HEK293 (cell line): Measurements from ENCODE around the gene CUL7.

ENCODE experiments used
- FEZF1 ChIP-seq: fragments of 450-650 bp; formaldehyde crosslinking; IDR thresholded peaks from 2 replicates; pipeline ENCODE4 v1.5.1; 2016; ENCODE audit warnings: missing biosample characterization, missing genetic modification characterization
- HOXC10 ChIP-seq: sonication (generic); formaldehyde crosslinking; IDR thresholded peaks from 2 replicates; pipeline ENCODE4 v1.8.1; 2023; ENCODE audit warnings: mild to moderate bottlenecking, missing genetic modification reagents
- HOXD13 ChIP-seq: sonication (generic); formaldehyde crosslinking; IDR thresholded peaks from 2 replicates; pipeline ENCODE4 v1.8.0; 2022; ENCODE audit warnings: missing genetic modification reagents, borderline replicate concordance
- KLF7 ChIP-seq: fragments of 450-650 bp; formaldehyde crosslinking; IDR thresholded peaks from 2 replicates; pipeline ENCODE4 v1.5.1; 2016; ENCODE audit warnings: missing biosample characterization, missing genetic modification characterization, borderline replicate concordance
- SP7 ChIP-seq: fragments of 450-650 bp; formaldehyde crosslinking; IDR thresholded peaks from 2 replicates; pipeline ENCODE4 v1.5.1; 2016; ENCODE audit warnings: missing biosample characterization, missing genetic modification characterization
- TSHZ1 ChIP-seq: fragments of 450-650 bp; formaldehyde crosslinking; IDR thresholded peaks from 2 replicates; pipeline ENCODE4 v1.5.1; 2016; ENCODE audit warnings: missing biosample characterization, missing genetic modification characterization, borderline replicate concordance
- WT1 ChIP-seq: fragments of 450-650 bp; formaldehyde crosslinking; IDR thresholded peaks from 2 replicates; pipeline ENCODE4 v1.5.1; 2016; ENCODE audit warnings: missing biosample characterization, missing genetic modification characterization
- ZBTB1 ChIP-seq: fragments of 450-650 bp; formaldehyde crosslinking; IDR thresholded peaks from 2 replicates; pipeline ENCODE4 v1.5.1; 2016; ENCODE audit warnings: missing biosample characterization, missing genetic modification characterization
- ZBTB20 ChIP-seq: fragments of 450-650 bp; formaldehyde crosslinking; IDR thresholded peaks from 2 replicates; pipeline ENCODE4 v1.5.1; 2016; ENCODE audit warnings: missing biosample characterization, missing genetic modification characterization
- ZNF133 ChIP-seq: fragments of 450-650 bp; formaldehyde crosslinking; IDR thresholded peaks from 2 replicates; pipeline ENCODE4 v1.5.1; 2016; ENCODE audit warnings: missing biosample characterization, missing genetic modification characterization
- ZNF155 ChIP-seq: fragments of 450-650 bp; formaldehyde crosslinking; IDR thresholded peaks from 2 replicates; pipeline ENCODE4 v1.5.1; 2016; ENCODE audit warnings: missing biosample characterization, missing genetic modification characterization
- ZNF175 ChIP-seq: fragments of 450-650 bp; formaldehyde crosslinking; IDR thresholded peaks from 2 replicates; pipeline ENCODE4 v1.5.1; 2016; ENCODE audit warnings: missing biosample characterization, missing genetic modification characterization
- ZNF221 ChIP-seq: fragments of 450-650 bp; formaldehyde crosslinking; IDR thresholded peaks from 2 replicates; pipeline ENCODE4 v1.5.1; 2017; ENCODE audit warnings: missing biosample characterization, missing genetic modification characterization, borderline replicate concordance
- ZNF239 ChIP-seq: fragments of 450-650 bp; formaldehyde crosslinking; IDR thresholded peaks from 2 replicates; pipeline ENCODE4 v1.5.1; 2016; ENCODE audit warnings: missing biosample characterization, missing genetic modification characterization
- ZNF280D ChIP-seq: fragments of 450-650 bp; formaldehyde crosslinking; IDR thresholded peaks from 2 replicates; pipeline ENCODE4 v1.5.1; 2016; ENCODE audit warnings: missing biosample characterization, missing genetic modification characterization
- ZNF302 ChIP-seq: fragments of 450-650 bp; formaldehyde crosslinking; IDR thresholded peaks from 2 replicates; pipeline ENCODE4 v1.5.1; 2016; ENCODE audit warnings: missing biosample characterization, missing genetic modification characterization, low read depth
- ZNF366 ChIP-seq: fragments of 450-650 bp; formaldehyde crosslinking; conservative IDR thresholded peaks from 2 replicates; pipeline ENCODE4 v1.5.1; 2016; ENCODE audit warnings: missing biosample characterization, missing genetic modification characterization
- ZNF37A ChIP-seq: fragments of 450-650 bp; IDR thresholded peaks from 2 replicates; pipeline ENCODE4 v1.5.1; 2018; ENCODE audit warnings: missing biosample characterization, missing genetic modification characterization
- ZNF394 ChIP-seq: fragments of 450-650 bp; formaldehyde crosslinking; IDR thresholded peaks from 2 replicates; pipeline ENCODE4 v1.5.1; 2016; ENCODE audit warnings: missing biosample characterization, missing genetic modification characterization, mild to moderate bottlenecking, moderate library complexity, borderline replicate concordance
- ZNF488 ChIP-seq: fragments of 450-650 bp; formaldehyde crosslinking; IDR thresholded peaks from 2 replicates; pipeline ENCODE4 v1.5.1; 2016; ENCODE audit warnings: missing biosample characterization, missing genetic modification characterization
- ZNF501 ChIP-seq: fragments of 450-650 bp; formaldehyde crosslinking; IDR thresholded peaks from 2 replicates; pipeline ENCODE4 v1.5.1; 2016; ENCODE audit warnings: missing biosample characterization, missing genetic modification characterization
- ZNF549 ChIP-seq: fragments of 450-650 bp; IDR thresholded peaks from 2 replicates; pipeline ENCODE4 v1.5.1; 2018; ENCODE audit warnings: missing biosample characterization, missing genetic modification characterization, mild to moderate bottlenecking, inconsistent platforms, moderate library complexity
- ZNF610 ChIP-seq: fragments of 450-650 bp; formaldehyde crosslinking; IDR thresholded peaks from 2 replicates; pipeline ENCODE4 v1.5.1; 2016; ENCODE audit warnings: missing biosample characterization, missing genetic modification characterization, borderline replicate concordance
- ZNF621 ChIP-seq: fragments of 450-650 bp; formaldehyde crosslinking; IDR thresholded peaks from 2 replicates; pipeline ENCODE4 v1.5.1; 2017; ENCODE audit warnings: missing biosample characterization, missing genetic modification characterization
- ZNF639 ChIP-seq: fragments of 450-650 bp; formaldehyde crosslinking; IDR thresholded peaks from 2 replicates; pipeline ENCODE4 v1.5.1; 2016; ENCODE audit warnings: missing biosample characterization, missing genetic modification characterization
- ZNF654 ChIP-seq: fragments of 450-650 bp; formaldehyde crosslinking; IDR thresholded peaks from 2 replicates; pipeline ENCODE4 v1.5.1; 2016; ENCODE audit warnings: low read depth, missing biosample characterization, missing genetic modification characterization
- ZNF664 ChIP-seq: fragments of 450-650 bp; formaldehyde crosslinking; IDR thresholded peaks from 2 replicates; pipeline ENCODE4 v1.5.1; 2016; ENCODE audit warnings: missing biosample characterization, missing genetic modification characterization
- ZNF692 ChIP-seq: fragments of 450-650 bp; formaldehyde crosslinking; IDR thresholded peaks from 2 replicates; pipeline ENCODE4 v1.5.1; 2016; ENCODE audit warnings: missing biosample characterization, missing genetic modification characterization
- ZNF791 ChIP-seq: fragments of 450-650 bp; formaldehyde crosslinking; IDR thresholded peaks from 2 replicates; pipeline ENCODE4 v1.5.1; 2016; ENCODE audit warnings: missing biosample characterization, missing genetic modification characterization
- ZNF792 ChIP-seq: fragments of 450-650 bp; formaldehyde crosslinking; IDR thresholded peaks from 2 replicates; pipeline ENCODE4 v1.5.1; 2016; ENCODE audit warnings: missing biosample characterization, missing genetic modification characterization

Gene CUL7

GRCh38 chr6:43013097-43013842, 40.4 kb downstream of the CUL7 start (continued):
- TF ChIP-seq ZNF610 (tag by site-specific recombination) (no peak), ZBTB20 (tag by site-specific recombination) (peak; percentile 40; the same call in 1 of the 2 replicates), ZNF37A (tag by site-specific recombination) (no peak), ZBTB1 (no peak), ZNF639 (tag by site-specific recombination) (no peak), ZNF239 (tag by site-specific recombination) (no peak), ZNF792 (tag by site-specific recombination) (no peak), ZNF549 (tag by site-specific recombination) (no peak), ZNF133 (no peak), FEZF1 (tag by site-specific recombination) (0 out of 2 replicates have a peak, but pooled peaks have one; percentile 1), ZNF488 (tag by site-specific recombination) (no peak), ZNF394 (tag by site-specific recombination) (no peak), ZNF791 (no peak), ZNF302 (tag by site-specific recombination) (no peak), ZNF692 (tag by site-specific recombination) (peak; percentile 55; the same call in 1 of the 2 replicates), TSHZ1 (tag by site-specific recombination) (no peak), HOXC10 (CRISPR knock-in tag) (no peak), ZNF654 (no peak), ZNF155 (no peak), HOXD13 (no peak), ZNF366 (0 out of 2 replicates have a peak, but pooled peaks have one; percentile 25), ZNF175 (no peak), ZNF280D (tag by site-specific recombination) (no peak), ZNF221 (no peak), KLF7 (peak; percentile 56; the same call in 1 of the 2 replicates), ZNF621 (tag by site-specific recombination) (no peak), ZNF501 (tag by site-specific recombination) (no peak), SP7 (no peak; the same call in 1 of the 2 replicates), ZNF664 (tag by site-specific recombination) (no peak), WT1 (tag by site-specific recombination) (no peak)
